ENCODE results near the gene CMYA5.

DNA sequence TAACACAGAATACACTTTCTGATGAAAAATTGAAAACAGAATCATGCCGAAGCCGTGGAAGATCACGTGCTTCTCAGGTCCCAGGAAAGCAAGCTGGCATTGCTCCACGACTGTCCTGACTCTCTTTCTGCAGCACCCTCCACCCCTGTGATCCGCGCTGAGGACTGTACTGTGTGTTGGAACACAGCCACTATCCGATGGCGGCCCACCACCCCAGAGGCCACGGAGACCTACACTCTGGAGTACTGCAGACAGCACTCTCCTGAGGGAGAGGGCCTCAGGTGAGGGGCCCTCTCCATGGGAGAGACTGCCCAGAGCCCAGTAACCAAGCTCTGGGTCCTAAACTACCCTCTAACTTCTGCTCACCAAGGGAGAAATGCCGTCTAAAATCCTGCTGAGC, 73.3 kb downstream of the CMYA5 start:
- TF ChIP-seq, protein P1, sequence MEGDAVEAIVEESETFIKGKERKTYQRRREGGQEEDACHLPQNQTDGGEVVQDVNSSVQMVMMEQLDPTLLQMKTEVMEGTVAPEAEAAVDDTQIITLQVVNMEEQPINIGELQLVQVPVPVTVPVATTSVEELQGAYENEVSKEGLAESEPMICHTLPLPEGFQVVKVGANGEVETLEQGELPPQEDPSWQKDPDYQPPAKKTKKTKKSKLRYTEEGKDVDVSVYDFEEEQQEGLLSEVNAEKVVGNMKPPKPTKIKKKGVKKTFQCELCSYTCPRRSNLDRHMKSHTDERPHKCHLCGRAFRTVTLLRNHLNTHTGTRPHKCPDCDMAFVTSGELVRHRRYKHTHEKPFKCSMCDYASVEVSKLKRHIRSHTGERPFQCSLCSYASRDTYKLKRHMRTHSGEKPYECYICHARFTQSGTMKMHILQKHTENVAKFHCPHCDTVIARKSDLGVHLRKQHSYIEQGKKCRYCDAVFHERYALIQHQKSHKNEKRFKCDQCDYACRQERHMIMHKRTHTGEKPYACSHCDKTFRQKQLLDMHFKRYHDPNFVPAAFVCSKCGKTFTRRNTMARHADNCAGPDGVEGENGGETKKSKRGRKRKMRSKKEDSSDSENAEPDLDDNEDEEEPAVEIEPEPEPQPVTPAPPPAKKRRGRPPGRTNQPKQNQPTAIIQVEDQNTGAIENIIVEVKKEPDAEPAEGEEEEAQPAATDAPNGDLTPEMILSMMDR (IDR thresholded peaks at IDR 0.05), result no peak
- TF ChIP-seq POLR2A (IDR thresholded peaks at IDR 0.05), result no peak
